Endometrial microvascular endothelial cells (primary cell): ENCODE measurements around the gene AKIRIN1. TPM values are rescaled to one million over a fixed set of nuclear protein-coding genes. Genes with fewer than 3 reads are reported as not detected.
"Not testable (repeated sequence)": the region's sequence is repeated elsewhere in the genome, so short reads cannot be mapped to it uniquely, and the experiment has no call there.

Experiments
- in situ Hi-C: cut with HindIII; loops from 2 replicates; pipeline ENCODE4 v1.10.0; 2017; ENCODE audit warnings: low sequenced_read_pairs, low pct_unique_long_range_greater_than_20kb; ENCODE audit errors: inconsistent ontology term
- total RNA-seq: library from RNA; depleted of rRNA; stranded (reverse); fragments of >200 nt; gene quantifications from one replicate; pipeline ENCODE4 v1.2.3, GENCODE V29; 2015; ENCODE audit errors: inconsistent ontology term

AKIRIN1 gene
- total RNA-seq, 1 donor from 2014 or later, result 45.0 TPM

DNA sequence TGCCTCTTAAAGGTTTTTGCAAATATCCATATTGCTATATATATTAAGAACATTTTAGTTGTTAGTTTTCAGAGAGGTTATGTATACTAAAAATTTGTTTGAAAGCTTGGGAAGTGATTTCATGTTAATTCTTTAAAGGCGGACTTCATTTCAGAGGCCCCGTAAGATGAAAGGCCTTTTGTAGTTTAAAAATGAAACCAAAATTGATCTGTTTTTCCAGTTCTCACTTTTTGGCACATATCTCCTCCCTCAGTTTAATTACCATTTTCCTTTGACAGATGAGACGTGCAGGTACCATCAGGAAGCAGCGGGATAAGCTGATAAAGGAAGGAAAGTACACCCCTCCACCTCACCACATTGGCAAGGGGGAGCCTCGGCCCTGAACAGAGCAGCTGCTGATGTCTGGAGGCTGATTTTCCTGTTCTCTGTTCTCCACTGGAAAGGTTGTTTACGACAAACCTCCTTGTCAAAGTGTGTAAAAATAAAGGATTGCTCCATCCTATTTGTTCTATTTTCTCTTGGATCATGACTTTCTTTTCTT lies 43.1 kb downstream of the AKIRIN1 start:
- in situ Hi-C loops, result no loop called here

DNA sequence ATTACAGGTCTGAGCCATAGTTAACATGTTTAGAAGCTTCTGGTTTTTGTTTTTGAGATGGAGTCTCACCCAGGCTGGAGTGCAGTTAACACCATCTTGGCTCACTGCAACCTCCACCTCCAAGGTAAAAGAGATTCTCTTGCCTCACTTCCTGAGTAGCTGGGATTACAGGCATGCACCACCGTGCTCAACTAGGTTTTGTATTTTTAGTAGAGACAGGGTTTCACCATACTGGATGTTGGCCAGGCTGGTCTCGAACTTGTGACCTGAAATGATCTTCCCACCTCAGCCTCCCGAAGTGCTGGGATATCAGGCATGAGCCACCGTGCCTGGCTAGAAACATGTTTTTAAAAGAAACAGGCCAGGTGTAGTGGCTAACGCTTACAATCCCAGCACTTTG lies 45.6 kb downstream of the AKIRIN1 start:
- in situ Hi-C loops, result no loop called here

DNA sequence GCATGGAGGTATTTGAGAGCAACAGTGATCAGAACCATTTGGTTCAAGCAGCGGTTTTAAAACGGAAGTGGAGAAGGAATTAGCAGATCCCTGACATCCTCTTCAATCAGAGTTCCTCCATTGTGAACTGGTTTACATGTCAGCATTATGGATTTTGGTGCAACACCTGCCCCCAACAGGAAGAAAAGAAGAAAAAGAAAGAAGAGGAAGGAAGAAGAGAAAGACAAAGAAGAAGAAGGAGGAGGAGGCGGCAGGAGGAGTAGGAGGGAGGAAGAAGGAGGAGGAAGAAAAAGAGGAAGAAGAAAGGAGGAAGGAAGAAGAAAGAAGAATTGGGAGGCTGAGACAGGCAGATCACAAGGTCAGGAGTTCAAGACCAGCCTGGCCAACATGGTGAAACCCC lies 52.4 kb downstream of the AKIRIN1 start:
- in situ Hi-C loops, result no loop called here

DNA sequence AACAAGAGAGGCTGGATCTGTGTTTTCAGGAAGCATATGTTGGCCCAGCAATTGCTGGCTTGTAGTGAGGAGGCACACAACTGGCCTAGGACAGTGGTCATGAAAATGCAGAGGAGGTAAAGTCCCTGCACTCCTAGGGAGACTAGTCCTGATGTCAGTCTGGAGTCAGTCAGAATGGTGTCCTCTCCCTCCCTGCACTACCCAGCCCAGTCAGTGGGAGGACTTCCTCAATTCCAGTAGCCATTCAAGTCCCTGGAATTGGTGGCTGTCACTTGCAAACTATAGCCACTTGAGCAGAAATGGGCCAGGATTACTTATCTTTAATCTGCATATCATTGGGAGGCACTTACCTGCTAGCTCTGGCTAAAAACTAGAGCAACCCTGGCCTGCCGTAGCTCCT lies 53.7 kb downstream of the AKIRIN1 start:
- in situ Hi-C loops, result no loop called here

DNA sequence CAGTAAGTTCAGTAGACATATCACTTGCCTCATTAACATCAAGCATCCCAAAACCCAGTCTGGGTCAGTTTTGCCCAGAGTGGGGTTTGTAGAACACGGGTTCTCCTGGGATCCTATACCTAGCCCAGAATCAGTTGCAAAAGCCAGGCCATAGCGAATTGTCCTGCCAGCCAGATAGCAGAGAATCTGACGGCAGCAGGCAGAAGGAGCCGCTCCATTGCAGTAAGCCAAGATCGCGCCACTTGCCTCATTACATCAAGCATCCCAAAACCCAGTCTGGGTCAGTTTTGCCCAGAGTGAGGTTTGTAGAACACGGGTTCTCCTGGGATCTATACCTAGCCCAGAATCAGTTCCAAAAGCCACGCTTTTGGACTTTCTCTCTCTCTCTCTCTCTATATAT lies 54.2 kb downstream of the AKIRIN1 start:
- in situ Hi-C loops, result no loop called here

DNA sequence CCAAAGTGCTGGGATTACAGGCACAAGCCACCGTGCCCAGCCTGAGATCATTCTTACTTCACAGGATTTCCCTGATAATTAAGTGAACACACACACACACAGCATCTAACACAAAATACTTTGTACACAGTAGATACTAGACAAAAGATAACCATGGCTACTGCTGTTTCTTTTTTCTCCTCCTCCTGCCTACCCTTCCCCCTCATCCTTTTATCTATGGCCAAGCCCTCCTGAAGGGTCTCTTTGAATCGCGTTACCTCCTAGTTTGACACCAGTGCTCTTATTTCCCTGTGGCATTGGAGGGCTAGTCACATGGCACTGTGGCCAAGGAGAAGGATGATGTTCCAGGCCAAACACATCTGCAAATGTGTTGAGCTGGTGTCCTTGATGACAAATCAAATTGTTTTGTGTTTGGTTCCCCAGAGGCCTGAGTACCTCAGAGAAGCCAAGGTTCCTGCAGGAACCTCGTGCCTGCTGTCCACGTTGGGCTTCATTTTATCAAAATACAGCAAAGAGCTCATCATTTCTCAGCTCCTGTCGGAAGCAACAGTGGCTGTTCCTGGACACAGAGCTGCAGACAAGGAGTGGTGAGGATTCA lies 55.6 kb downstream of the AKIRIN1 start:
- in situ Hi-C loops, result no loop called here

DNA sequence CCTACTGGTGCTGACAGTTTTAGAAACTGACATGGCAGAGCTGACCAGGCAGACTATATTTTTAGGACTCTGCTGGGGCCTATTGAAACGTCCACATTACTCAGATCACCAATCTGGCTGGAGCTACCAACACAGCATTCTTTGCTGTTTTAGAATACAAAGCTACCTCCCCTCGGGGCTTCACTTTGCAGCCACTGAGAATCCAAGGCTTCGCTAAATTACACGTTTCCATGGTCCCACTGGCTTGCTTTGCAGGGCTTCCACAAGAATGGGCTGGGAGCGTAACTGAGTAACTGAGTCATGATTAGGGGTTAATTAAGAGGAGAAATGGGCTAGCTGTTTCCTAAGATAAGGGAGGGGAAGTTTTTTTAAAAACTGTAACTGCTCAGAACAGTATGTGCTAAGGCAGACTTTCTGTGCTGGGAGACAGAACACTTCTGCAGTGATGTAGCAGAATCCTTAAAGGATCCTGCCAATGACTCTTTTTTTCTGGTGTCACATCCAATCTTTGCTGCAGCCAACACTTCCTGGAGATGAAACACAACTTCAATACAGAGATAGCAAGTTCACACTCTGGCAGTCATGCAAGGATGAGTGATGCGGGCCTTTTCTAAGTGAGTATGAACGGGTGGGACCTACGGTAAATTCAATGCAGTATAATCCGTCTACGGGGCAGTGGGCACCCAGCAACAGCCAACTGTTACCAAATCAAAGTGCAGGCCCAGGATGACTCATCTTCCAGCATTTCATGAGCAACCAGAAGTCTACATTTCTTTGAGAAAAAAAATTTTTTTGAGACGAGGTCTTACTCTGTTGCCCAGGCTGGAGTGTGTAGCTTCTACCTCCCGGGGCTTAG lies 56.5 kb downstream of the AKIRIN1 start:
- in situ Hi-C loops, result no loop called here

DNA sequence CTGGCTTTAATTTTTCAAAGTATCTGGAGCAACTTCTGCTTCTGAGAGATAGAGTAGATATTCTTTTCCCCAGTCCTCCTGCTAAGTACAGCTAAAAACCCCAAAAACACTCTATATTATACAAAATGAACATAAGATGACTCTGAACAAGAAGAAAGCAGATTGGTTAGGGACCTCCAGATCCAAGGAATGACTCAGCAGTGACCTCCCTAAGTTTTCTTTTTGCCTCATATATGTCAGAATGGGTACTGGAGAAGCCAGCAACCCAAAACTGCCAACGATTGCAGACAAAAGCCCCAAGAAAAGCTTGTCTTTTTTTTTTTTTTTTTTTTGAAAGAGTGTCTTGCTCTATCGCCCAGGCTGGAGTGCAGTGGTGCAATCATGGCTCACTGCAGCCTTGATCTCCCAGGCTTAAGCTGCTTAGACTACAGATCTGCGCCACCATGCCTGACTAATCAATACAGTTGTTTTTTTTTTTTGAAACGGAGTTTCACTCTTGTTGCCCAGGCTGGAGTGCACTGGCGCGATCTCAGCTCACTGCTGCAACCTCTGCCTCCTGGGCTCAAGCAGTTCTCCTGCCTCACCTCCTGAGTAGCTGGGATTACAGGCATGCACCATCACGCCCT lies 57.8 kb downstream of the AKIRIN1 start:
- in situ Hi-C loops, result no loop called here

DNA sequence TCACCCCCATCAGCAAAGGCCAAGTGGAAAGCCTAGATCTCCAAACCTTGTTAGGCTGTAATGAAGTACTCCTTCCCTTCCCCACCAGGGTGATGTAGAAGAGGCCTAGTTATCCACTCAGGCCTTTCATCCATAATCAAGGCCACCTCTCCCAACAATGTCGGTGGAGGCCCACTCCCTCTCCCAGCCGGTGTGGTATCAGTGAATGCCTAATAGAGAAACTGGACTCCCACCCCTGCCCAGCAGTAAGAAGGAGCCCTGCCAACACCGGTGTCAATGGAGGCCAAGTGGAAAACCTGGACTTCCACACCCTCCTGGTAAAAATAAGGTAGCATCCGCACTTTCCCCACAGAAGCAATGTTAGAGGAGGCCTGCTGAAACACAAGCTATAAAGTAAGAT lies 58.9 kb downstream of the AKIRIN1 start:
- in situ Hi-C loops, result no loop called here

DNA sequence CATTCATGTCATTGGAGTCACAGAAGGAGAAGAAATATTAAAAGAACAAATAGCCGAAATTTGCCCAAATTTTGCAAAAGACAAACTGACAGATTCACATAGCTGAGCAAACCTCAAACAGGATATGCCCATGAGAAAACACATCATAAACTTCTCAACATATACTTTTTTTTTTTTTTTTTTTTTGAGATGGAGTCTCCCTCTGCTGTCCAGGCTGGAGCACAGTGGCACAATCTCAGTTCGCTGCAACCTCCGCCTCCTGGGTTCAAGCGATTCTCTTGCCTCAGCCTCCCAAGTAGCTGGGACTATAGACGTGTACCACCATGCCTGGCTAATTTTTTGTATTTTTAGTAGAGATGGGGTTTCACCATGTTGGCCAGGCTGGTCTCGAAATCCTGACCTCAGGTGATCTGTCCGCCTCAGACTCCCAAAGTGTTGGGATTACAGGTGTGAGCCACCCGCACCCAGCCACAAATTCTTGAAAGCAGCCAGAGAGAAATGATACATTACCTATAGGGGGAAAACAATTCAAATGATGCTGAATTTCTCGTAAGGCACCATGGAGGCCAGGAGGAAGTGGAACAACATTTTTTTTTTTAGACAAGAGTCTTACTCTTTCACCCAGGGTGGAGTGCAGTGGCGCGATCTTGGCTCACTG lies 60.2 kb downstream of the AKIRIN1 start:
- in situ Hi-C loops, result not testable (repeated sequence)

DNA sequence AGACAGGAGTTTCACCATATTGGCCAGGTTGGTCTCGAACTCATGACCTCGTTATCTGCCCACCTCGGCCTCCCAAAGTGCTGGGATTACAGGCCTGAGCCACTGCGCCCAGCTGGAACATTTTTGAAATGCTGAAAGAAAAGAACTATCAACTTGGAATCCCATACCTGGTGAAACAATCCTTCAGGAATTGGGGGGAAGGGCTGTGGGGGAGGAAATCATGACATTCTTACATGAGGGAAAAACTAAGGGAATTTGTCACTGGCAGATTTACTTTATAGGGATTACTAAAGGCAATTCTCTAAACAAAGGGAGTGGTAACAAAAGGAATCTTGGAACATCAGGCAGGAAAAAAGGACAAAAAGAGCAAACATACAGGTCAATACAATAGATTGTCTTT lies 60.9 kb downstream of the AKIRIN1 start:
- in situ Hi-C loops, result no loop called here

DNA sequence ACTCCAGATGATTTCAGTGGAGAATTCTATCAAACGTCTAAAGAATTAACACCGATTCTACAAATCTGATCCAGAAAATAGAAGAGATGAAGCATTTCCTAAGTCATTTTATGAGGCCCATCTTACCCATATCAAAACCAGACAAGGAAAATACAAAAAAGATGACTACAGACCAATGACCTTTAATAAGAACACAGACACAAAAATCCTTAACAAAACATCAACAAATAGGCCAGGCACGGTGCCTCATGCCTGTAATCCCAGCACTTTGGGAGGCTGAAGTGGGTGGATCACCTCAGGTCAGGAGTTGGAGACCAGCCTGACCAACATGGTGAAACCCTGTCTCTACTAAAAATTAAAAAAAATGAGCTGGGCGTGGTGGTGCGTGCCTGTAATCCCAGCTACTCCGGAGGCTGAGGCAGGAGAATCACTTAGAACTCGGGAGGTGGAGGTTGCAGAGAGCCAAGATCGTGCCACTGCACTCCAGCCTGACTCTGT lies 64.2 kb downstream of the AKIRIN1 start:
- in situ Hi-C loops, result not testable (repeated sequence)

Other genes starting within 250 kb of the AKIRIN1 start
- gene RRAGC, start 131.5 kb upstream of the AKIRIN1 start, total RNA-seq, result 20.5 TPM
- gene MYCBP, start 117.9 kb upstream of the AKIRIN1 start, total RNA-seq, result 23.0 TPM
- not detected for gene GJA9, start 109.7 kb upstream of the AKIRIN1 start, total RNA-seq
- not detected for gene RHBDL2, start 49.4 kb upstream of the AKIRIN1 start, total RNA-seq
- gene NDUFS5, start 35.1 kb downstream of the AKIRIN1 start, total RNA-seq, result 487 TPM
- gene MACF1, start 213.4 kb downstream of the AKIRIN1 start, total RNA-seq, result 183 TPM